Endothelial cell (in vitro differentiated cells): Measurements from ENCODE around the gene LOXL3. TPM values are rescaled to one million over a fixed set of nuclear protein-coding genes. Genes with fewer than 3 reads are reported as not detected.
A peak's percentile ranks its signal among the peaks of the same experiment; 100 is the strongest.

Source experiments
- DNase-seq: peaks from one replicate; pipeline ENCODE4 v3.0.0; 2021; ENCODE audit warnings: low spot score
- H3K27ac Mint-ChIP-seq: one replicate; pipeline ENCODE4 v1.8.0; 2021; ENCODE audit warnings: mixed read lengths, inconsistent platforms; ENCODE audit not compliant: unreplicated experiment
- H3K27me3 Mint-ChIP-seq: one replicate; pipeline ENCODE4 v1.8.0; 2021; ENCODE audit warnings: mild to moderate bottlenecking, moderate library complexity, mixed read lengths, inconsistent platforms; ENCODE audit not compliant: unreplicated experiment
- H3K36me3 Mint-ChIP-seq: one replicate; pipeline ENCODE4 v1.8.0; 2021; ENCODE audit warnings: mild to moderate bottlenecking, low read depth, mixed read lengths, inconsistent platforms; ENCODE audit not compliant: unreplicated experiment
- H3K4me1 Mint-ChIP-seq: one replicate; pipeline ENCODE4 v1.8.0; 2021; ENCODE audit warnings: mild to moderate bottlenecking, mixed read lengths, inconsistent platforms; ENCODE audit not compliant: unreplicated experiment
- H3K4me3 Mint-ChIP-seq: one replicate; pipeline ENCODE4 v1.8.0; 2021; ENCODE audit warnings: mild to moderate bottlenecking, mixed read lengths, inconsistent platforms; ENCODE audit not compliant: unreplicated experiment
- H3K9me3 Mint-ChIP-seq: one replicate; pipeline ENCODE4 v1.8.0; 2021; ENCODE audit warnings: mixed read lengths, inconsistent platforms; ENCODE audit not compliant: unreplicated experiment
- CTCF ChIP-seq: fragments of 200-600 bp; sonication (generic); IDR thresholded peaks from one replicate; pipeline ENCODE4 v1.5.0; 2021; ENCODE audit warnings: antibody characterized with exemption; ENCODE audit not compliant: unreplicated experiment
- total RNA-seq: library from RNA; stranded (reverse); fragmentation: NEBNext Ultra II Directional; extraction: Animal tissue kit (Norgen Biotek cat#: 25700); gene quantifications from one replicate; pipeline ENCODE4 v1.2.1, GENCODE V29; 2021; ENCODE audit not compliant: unreplicated experiment

LOXL3 gene
- total RNA-seq, 1 donor from 2014 or later = 10.0 TPM

- Mint-ChIP-seq H3K4me3 (no peak within 1 kb of the TSS), H3K27ac (no peak within 1 kb of the TSS)
- no peak for TF ChIP-seq CTCF
Observed at GRCh38 chr2:74514368-74515270, 39.1 kb downstream of the LOXL3 start, which contains the start of gene TLX2. Gene TLX2, plus strand, starts transcription at chr2:74514450. Its CDS starts 357 bp downstream, at chr2:74514807.

GRCh38 chr2:74513605-74514367 is 40.0 kb downstream of the LOXL3 start:
- Mint-ChIP-seq H3K27ac (no peak overlapping the region), H3K4me3 (no peak overlapping the region), H3K9me3 (peaks cover 5% of the 10 kb centered on the region), H3K4me1 (peaks cover 25% of the 10 kb centered on the region), H3K27me3 (peaks cover 37% of the 10 kb centered on the region), H3K36me3 (peaks cover 14% of the 10 kb centered on the region)
- TF ChIP-seq CTCF = no peak
- no peak for DNase-seq

More at GRCh38 chr2:74514368-74515270, 39.1 kb downstream of the LOXL3 start, which contains the start of gene TLX2:
- H3K36me3 Mint-ChIP-seq = peaks cover 16% of the 10 kb centered on the region
- peak; percentile 26 for DNase-seq
- H3K4me1 Mint-ChIP-seq = peaks cover 23% of the 10 kb centered on the region
- H3K27me3 Mint-ChIP-seq = peaks cover 44% of the 10 kb centered on the region
- peaks cover 5% of the 10 kb centered on the region for H3K9me3 Mint-ChIP-seq

- no peak for TF ChIP-seq CTCF
- peaks cover 5% of the 10 kb centered on the region for H3K9me3 Mint-ChIP-seq
- H3K4me3 Mint-ChIP-seq = peak overlapping the region; percentile 65
- peaks cover 34% of the 10 kb centered on the region for H3K27me3 Mint-ChIP-seq
- peaks cover 11% of the 10 kb centered on the region for H3K36me3 Mint-ChIP-seq
- no peak for DNase-seq
- H3K27ac Mint-ChIP-seq = no peak overlapping the region
- H3K4me1 Mint-ChIP-seq = peaks cover 31% of the 10 kb centered on the region
Observed at GRCh38 chr2:74512744-74513604, 40.8 kb downstream of the LOXL3 start.

GRCh38 chr2:74511104-74511989 is 42.4 kb downstream of the LOXL3 start:
- H3K27me3 Mint-ChIP-seq = peaks cover 31% of the 10 kb centered on the region
- peaks cover 33% of the 10 kb centered on the region for H3K4me1 Mint-ChIP-seq
- no peaks in the 10 kb centered on the region for H3K9me3 Mint-ChIP-seq
- H3K27ac Mint-ChIP-seq = peak overlapping the region; percentile 43
- no peak for TF ChIP-seq CTCF
- no peak overlapping the region for H3K4me3 Mint-ChIP-seq
- peaks cover 8% of the 10 kb centered on the region for H3K36me3 Mint-ChIP-seq
- no peak for DNase-seq
